ENCODE measurements around the gene KRT80. TPM values are rescaled to one million over a fixed set of nuclear protein-coding genes. Genes with fewer than 3 reads are reported as not detected.

KRT80 gene
- total RNA-seq, 1 donor from 2014 or later = 0.07 TPM

GRCh38 chr12:52148464-52149181 is 43.2 kb downstream of the KRT80 start:
- Mint-ChIP-seq H3K36me3 (ENCODE audit: insufficient read depth) (no peaks in the 10 kb centered on the region), H3K27ac (no peak overlapping the region), H3K9me3 (ENCODE audit: low read depth) (no peaks in the 10 kb centered on the region), H3K4me3 (ENCODE audit: low read depth) (no peak overlapping the region), H3K27me3 (peaks cover 21% of the 10 kb centered on the region), H3K4me1 (ENCODE audit: low read depth) (peaks cover 5% of the 10 kb centered on the region)
- no peak for DNase-seq (ENCODE audit: low spot score, unreplicated experiment)
- TF ChIP-seq, protein P1, sequence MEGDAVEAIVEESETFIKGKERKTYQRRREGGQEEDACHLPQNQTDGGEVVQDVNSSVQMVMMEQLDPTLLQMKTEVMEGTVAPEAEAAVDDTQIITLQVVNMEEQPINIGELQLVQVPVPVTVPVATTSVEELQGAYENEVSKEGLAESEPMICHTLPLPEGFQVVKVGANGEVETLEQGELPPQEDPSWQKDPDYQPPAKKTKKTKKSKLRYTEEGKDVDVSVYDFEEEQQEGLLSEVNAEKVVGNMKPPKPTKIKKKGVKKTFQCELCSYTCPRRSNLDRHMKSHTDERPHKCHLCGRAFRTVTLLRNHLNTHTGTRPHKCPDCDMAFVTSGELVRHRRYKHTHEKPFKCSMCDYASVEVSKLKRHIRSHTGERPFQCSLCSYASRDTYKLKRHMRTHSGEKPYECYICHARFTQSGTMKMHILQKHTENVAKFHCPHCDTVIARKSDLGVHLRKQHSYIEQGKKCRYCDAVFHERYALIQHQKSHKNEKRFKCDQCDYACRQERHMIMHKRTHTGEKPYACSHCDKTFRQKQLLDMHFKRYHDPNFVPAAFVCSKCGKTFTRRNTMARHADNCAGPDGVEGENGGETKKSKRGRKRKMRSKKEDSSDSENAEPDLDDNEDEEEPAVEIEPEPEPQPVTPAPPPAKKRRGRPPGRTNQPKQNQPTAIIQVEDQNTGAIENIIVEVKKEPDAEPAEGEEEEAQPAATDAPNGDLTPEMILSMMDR (IDR thresholded peaks at IDR 0.05; ENCODE audit: unreplicated experiment) = no peak

DNA sequence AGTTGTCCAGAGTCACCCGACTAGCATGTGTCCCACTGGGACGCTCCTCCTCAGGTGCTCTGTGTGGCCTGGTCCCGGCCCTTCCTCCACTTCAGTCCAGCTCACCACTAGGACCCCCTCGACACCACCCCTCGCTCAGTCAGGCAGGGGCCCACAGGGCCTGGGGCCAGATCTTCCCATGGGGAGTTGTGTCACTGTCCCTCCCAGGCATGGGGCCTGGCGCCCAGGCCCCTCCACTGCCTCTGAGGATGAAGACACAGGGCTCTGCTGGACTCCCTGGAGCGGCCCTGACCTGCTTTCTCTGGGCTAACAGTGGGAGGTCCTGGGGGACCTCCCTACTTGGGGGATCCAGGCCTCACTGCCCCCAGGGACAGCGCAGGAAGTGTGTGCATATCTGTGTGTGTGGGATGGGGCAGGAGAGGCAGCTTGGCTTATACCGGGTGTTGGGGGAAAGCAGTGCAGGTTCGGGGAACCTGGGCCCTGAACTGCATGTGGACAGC is 43.8 kb downstream of the KRT80 start:
- DNase-seq (ENCODE audit: low spot score, unreplicated experiment) = no peak
- peaks cover 21% of the 10 kb centered on the region for H3K27me3 Mint-ChIP-seq
- H3K4me1 Mint-ChIP-seq (ENCODE audit: low read depth) = peaks cover 5% of the 10 kb centered on the region
- TF ChIP-seq, protein P1 (IDR thresholded peaks at IDR 0.05; ENCODE audit: unreplicated experiment) = no peak
- H3K9me3 Mint-ChIP-seq (ENCODE audit: low read depth) = no peaks in the 10 kb centered on the region
- no peaks in the 10 kb centered on the region for H3K36me3 Mint-ChIP-seq (ENCODE audit: insufficient read depth)
- H3K4me3 Mint-ChIP-seq (ENCODE audit: low read depth) = no peak overlapping the region
- no peak overlapping the region for H3K27ac Mint-ChIP-seq

DNA sequence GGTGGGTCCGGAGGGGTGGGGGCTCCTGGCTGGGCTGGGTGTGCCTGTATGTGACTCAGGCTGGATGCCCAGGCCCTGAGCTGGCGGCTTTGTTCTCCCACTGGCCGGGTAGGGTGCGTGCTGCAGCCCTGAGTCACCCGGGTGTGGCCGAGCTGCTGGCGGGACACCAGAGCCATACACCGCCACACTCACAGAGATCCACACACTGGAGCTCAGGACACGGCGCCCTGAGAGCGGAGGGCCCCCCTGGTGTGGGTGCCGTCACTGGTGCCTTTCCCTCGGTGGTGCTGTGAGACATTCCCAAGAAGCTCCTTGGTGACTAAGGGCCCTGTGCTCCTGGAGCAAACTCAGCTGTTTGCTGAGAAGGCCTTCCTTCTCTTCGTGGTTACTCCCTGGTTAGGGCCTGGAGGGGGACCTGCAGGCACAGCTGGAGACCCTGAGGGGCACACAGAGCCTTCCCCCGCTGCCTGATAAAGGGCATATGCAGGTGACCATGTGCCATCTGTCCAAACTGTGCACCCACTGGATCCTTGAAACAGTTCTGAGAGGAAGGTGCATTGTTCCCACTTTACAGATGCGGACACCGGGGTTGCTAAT is 44.3 kb downstream of the KRT80 start:
- TF ChIP-seq, protein P1 (IDR thresholded peaks at IDR 0.05; ENCODE audit: unreplicated experiment) = no peak
- Mint-ChIP-seq H3K27me3 (peaks cover 19% of the 10 kb centered on the region), H3K4me1 (ENCODE audit: low read depth) (peaks cover 5% of the 10 kb centered on the region), H3K27ac (no peak overlapping the region), H3K4me3 (ENCODE audit: low read depth) (no peak overlapping the region), H3K36me3 (ENCODE audit: insufficient read depth) (no peaks in the 10 kb centered on the region), H3K9me3 (ENCODE audit: low read depth) (no peaks in the 10 kb centered on the region)
- DNase-seq (ENCODE audit: low spot score, unreplicated experiment) = no peak

DNA sequence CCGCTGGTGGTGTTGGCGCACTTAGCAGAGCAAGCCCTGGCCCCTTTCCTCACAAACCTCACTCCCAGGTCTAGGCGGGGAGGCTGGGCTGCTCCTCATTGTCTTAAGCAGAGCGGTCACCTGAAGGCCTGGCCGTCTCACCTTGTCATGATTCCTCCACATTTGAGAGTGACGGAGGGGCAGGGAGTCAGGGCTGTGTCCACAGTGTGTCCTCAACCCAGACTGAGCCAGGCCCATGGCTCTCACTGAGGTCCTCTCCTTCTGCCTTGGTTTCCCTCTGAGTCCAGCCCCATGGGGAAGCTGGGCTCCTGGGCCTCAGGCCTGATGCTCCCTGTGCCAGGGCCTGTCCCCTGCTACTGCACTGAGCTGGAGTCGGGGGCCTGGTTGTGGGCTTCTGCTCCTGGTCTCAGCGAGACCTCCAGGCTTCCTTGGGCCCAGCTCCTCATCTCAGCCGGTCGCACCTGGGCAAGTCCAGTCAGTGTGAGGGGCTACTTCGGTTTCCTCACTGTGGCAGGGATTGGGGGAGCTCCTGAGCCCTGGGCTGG is 44.9 kb downstream of the KRT80 start:
- Mint-ChIP-seq H3K27me3 (peaks cover 22% of the 10 kb centered on the region), H3K4me1 (ENCODE audit: low read depth) (peaks cover 5% of the 10 kb centered on the region), H3K4me3 (ENCODE audit: low read depth) (no peak overlapping the region), H3K27ac (no peak overlapping the region), H3K36me3 (ENCODE audit: insufficient read depth) (no peaks in the 10 kb centered on the region), H3K9me3 (ENCODE audit: low read depth) (no peaks in the 10 kb centered on the region)
- DNase-seq (ENCODE audit: low spot score, unreplicated experiment) = no peak
- TF ChIP-seq, protein P1 (IDR thresholded peaks at IDR 0.05; ENCODE audit: unreplicated experiment) = no peak

GRCh38 chr12:52146089-52146821 is 45.6 kb downstream of the KRT80 start:
- TF ChIP-seq, protein P1 (IDR thresholded peaks at IDR 0.05; ENCODE audit: unreplicated experiment) = no peak
- DNase-seq (ENCODE audit: low spot score, unreplicated experiment) = no peak
- Mint-ChIP-seq H3K36me3 (ENCODE audit: insufficient read depth) (no peaks in the 10 kb centered on the region), H3K27me3 (peaks cover 22% of the 10 kb centered on the region), H3K4me3 (ENCODE audit: low read depth) (no peak overlapping the region), H3K4me1 (ENCODE audit: low read depth) (peaks cover 5% of the 10 kb centered on the region), H3K9me3 (ENCODE audit: low read depth) (no peaks in the 10 kb centered on the region), H3K27ac (no peak overlapping the region)
